ENCODE data around the gene TCF7L2.

The TCF7L2 gene

DNA sequence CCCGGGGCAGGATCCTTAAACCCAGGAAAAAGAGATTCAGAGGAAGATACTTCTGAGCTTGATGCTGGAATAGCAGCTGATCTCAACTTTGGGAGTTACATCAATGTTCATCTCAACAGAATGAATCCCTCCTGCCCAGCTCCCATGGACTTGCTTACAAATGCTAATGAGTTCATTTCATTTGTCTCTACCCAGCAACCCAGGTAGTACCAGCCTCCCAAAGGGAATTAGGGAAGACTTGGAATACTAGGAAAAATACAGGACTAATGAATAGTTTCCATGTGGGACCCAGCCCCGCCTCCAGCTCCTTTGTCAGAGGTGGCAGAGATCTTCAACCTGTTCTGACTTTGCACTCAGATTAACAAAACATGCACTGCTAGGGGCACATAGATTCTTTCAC is 22.1 kb upstream of the TCF7L2 start:
- TF ChIP-seq FOXP2 (optimal IDR thresholded peaks at IDR 0.05; ENCODE audit: borderline replicate concordance, extremely low read depth, extremely low read length, insufficient read depth) (no peak), SIN3A (IDR thresholded peaks at IDR 0.05; ENCODE audit: borderline replicate concordance, insufficient read depth, low read length) (no peak), TAF1 (IDR thresholded peaks at IDR 0.05; ENCODE audit: borderline replicate concordance, insufficient read depth, low read length) (no peak), POLR2AphosphoS5 (IDR thresholded peaks at IDR 0.05; ENCODE audit: low read depth, low read length) (no peak), REST (IDR thresholded peaks at IDR 0.05; ENCODE audit: insufficient read depth in 1 of 2, low read depth in 2 of 2, low read length in 2 of 2) (no peak)

DNA sequence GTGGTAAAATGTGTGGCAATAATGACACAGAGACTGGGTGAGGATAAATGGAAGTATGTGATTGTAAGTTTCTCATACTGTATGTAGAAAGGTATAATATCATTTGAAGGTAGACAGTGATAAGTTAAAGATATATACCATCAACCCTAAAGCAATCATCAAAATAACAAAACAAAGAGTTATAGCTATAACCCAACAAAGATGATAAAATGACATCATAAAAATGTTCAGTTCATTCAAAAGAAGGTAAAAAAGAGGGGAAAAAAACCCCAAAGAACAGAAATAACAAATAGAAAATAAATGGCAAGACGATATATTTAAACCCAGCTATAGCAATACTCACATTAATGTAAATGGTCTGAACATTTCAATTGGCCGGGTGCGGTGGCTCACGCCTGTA is 17.4 kb upstream of the TCF7L2 start:
- TF ChIP-seq POLR2AphosphoS5 (IDR thresholded peaks at IDR 0.05; ENCODE audit: low read depth, low read length), result no peak
- TF ChIP-seq SIN3A (IDR thresholded peaks at IDR 0.05; ENCODE audit: borderline replicate concordance, insufficient read depth, low read length), result no peak
- TF ChIP-seq FOXP2 (optimal IDR thresholded peaks at IDR 0.05; ENCODE audit: borderline replicate concordance, extremely low read depth, extremely low read length, insufficient read depth), result no peak
- TF ChIP-seq TAF1 (IDR thresholded peaks at IDR 0.05; ENCODE audit: borderline replicate concordance, insufficient read depth, low read length), result no peak
- TF ChIP-seq REST (IDR thresholded peaks at IDR 0.05; ENCODE audit: insufficient read depth in 1 of 2, low read depth in 2 of 2, low read length in 2 of 2), result no peak

DNA sequence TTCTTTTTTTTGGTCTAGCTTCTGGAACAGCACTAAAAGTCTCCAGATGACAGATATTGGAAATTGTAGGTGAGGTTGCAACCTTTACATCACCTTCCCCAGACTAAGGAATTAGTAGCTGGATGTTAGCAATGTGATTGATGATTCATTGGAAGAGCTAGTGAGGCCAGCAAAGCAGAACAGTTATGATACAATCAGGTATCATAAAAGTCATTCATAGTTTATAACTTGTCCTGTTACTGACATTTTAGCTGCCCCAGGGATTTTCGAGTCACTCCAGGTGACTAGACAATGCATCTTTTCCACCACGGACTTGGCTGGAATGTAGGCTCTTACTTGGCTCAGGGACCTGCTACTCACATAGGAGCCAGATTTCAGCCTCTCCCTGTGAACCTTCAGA is 15.9 kb upstream of the TCF7L2 start:
- TF ChIP-seq SIN3A (IDR thresholded peaks at IDR 0.05; ENCODE audit: borderline replicate concordance, insufficient read depth, low read length) (no peak), REST (IDR thresholded peaks at IDR 0.05; ENCODE audit: insufficient read depth in 1 of 2, low read depth in 2 of 2, low read length in 2 of 2) (no peak), TAF1 (IDR thresholded peaks at IDR 0.05; ENCODE audit: borderline replicate concordance, insufficient read depth, low read length) (no peak), FOXP2 (optimal IDR thresholded peaks at IDR 0.05; ENCODE audit: borderline replicate concordance, extremely low read depth, extremely low read length, insufficient read depth) (no peak), POLR2AphosphoS5 (IDR thresholded peaks at IDR 0.05; ENCODE audit: low read depth, low read length) (no peak)

- no peak for TF ChIP-seq POLR2AphosphoS5 (IDR thresholded peaks at IDR 0.05; ENCODE audit: low read depth, low read length)
- TF ChIP-seq SIN3A (IDR thresholded peaks at IDR 0.05; ENCODE audit: borderline replicate concordance, insufficient read depth, low read length), result no peak
- no peak for TF ChIP-seq TAF1 (IDR thresholded peaks at IDR 0.05; ENCODE audit: borderline replicate concordance, insufficient read depth, low read length)
- no peak for TF ChIP-seq REST (IDR thresholded peaks at IDR 0.05; ENCODE audit: insufficient read depth in 1 of 2, low read depth in 2 of 2, low read length in 2 of 2)
- no peak for TF ChIP-seq FOXP2 (optimal IDR thresholded peaks at IDR 0.05; ENCODE audit: borderline replicate concordance, extremely low read depth, extremely low read length, insufficient read depth)
These were observed 11.1 kb upstream of the TCF7L2 start for GRCh38 chr10:112938808-112939482.

Measured in PFSK-1 (cell line).